NCI-H2227 (cell line): ENCODE measurements around the gene TMPRSS5.
"Not testable (repeated sequence)": the region's sequence is repeated elsewhere in the genome, so short reads cannot be mapped to it uniquely, and the experiment has no call there.

Source experiments
- DNase-seq: peaks from one replicate; lab custom pipeline; 2025; ENCODE audit not compliant: unreplicated experiment; lab: John Stamatoyannopoulos, UW

TMPRSS5 gene

DNA sequence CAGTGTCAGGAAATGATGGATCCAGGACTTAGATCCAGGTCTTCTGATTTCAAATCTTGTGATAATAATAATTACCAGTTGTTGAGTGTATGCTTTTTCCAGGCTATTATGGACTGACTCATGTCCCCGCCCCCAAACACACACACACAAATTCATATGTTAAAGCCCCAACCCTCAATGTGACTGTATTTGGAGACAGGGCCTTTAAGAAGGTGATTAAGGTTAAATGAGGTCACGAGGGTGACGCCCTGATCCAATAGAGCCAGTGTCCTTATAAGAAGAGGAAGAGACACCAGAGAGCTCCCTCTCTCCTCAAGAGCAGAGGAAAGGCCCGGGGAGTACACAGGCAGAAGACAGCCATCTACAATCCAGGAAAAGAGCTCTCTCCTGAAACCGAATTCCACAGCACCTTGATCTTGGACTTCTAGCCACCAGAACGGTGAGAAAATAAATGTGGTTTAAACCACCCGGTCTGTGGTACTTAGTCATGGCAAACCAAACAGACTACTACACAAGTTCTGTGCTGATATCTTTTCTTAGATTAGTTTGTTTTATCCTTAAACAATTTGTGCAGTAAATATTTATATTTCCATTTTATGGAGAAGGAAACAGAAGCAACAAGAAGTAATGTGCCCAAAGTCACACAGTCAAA, 8.2 kb downstream of the TMPRSS5 start:
- no peak for DNase-seq

DNA sequence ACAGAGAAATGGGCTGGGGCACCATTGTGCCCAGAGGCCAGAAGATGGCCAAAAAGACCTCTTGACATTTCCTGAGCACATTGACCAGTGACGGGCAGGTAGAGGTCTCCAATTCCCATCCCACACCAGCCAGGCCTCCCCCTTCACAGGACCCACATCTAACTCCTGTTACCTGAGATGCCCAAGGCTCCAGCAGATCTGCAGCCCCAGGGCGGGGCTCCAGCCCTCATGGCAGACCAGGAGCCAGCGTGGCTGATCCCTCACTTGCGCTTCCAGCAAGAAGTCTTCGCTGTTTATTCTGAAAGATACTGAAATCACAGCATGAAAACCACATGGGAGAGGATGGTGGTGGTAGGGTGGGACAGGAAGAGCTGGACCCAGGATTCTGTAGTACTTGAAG, 9.0 kb downstream of the TMPRSS5 start:
- DNase-seq, result no peak

DNA sequence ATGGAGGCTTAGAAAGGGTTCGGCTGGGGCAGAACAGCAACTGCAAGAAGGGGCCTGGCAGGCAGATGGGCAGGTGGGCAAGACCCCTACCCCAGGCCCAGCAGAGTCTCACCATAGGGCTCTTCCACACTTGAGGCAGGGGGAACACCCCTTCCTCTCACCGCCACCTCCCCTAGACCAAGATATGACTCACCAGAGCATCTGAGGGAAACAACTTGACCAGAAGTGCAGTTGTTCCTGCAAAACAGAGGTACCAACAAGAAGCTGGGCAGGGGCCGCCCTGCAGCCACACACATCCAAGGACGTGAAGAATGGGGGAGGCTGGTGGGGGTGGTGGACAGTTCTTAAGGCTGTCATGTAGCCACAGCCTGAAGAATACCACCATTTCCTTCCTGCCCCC, 10.9 kb downstream of the TMPRSS5 start:
- DNase-seq, result no peak

DNA sequence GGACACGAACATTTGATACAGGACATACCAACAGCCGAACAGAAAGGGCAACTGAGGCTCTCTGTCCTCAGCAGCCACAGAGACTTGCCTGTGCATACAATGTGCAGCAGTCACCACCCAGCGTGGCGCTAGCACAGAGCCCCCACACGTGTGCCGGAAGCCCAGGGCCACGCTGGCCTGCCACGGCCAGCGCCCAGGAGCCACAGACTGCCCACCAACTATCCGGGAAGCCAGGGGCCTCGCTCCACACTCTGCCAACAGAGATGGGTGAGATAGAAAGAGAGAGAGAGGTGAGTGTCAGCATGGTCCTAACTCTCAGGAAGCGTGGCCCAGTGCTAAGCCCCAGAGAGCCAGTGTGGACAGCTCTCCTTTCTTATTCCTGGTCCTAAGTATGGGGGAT, 11.7 kb downstream of the TMPRSS5 start:
- no peak for DNase-seq

DNA sequence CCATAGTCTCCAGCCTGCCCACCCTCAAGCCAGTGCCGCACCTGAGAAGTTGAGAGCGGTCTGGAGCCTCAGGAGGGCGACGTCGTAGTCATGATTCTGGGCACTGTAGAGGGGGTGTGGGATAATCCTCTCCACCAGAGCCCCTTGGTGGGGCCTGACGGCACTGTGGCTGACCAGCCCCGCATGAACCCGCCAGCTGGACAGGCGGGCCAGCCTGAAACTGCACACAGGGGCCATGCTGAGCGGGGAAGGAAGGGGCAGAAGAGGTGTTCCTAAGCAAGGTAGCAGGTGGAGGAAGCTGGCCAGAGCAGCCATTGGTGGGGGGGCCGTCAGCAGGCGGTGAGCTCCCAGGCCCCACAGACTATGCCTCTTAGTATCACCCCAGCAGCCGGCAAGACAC, 13.1 kb downstream of the TMPRSS5 start:
- DNase-seq, result no peak

DNA sequence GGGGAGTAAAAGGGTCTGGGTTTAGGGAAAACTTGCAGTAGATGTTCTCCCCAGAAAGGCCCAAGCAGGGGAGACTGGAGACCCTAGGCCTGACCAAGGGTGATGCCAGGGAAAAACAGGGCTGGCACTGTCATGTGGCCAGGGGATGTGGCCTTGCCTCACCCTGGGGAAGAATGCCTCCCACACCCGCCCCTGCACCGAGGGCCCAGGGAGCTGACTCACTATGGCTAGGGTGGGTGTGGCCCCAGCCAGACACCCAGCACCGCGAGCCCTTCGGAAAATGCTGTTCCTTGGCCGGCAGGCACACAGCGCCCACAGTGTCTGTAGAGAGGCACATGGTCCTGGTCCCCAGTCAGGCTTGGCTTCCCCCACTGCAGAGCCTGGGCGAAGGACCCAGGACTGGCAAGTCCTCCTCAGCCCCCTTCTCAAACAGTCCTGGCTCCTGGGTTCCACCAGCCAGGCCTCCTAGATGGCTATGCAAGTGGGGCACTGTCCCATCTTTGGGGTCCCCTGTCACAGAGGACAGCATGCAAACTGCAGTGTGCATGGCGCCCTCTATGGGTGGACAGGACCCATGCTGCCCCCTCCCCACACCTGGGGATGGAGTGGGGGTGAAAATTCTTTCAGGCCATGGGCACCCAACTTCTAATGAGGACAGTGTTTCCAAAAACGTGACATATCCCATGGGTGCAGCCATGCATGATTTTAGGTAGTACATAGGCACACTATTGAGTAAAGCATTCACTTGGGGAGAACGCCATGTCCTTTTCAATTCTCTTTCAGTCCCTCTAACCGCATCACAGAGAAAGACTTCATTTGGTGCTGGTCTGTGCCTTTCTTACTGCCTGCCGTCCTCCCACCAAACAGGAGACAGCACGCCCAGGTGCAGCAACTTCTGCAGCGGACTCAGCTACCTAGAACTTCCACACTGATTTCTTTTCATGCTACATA, 15.2 kb downstream of the TMPRSS5 start:
- DNase-seq, result no peak

DNA sequence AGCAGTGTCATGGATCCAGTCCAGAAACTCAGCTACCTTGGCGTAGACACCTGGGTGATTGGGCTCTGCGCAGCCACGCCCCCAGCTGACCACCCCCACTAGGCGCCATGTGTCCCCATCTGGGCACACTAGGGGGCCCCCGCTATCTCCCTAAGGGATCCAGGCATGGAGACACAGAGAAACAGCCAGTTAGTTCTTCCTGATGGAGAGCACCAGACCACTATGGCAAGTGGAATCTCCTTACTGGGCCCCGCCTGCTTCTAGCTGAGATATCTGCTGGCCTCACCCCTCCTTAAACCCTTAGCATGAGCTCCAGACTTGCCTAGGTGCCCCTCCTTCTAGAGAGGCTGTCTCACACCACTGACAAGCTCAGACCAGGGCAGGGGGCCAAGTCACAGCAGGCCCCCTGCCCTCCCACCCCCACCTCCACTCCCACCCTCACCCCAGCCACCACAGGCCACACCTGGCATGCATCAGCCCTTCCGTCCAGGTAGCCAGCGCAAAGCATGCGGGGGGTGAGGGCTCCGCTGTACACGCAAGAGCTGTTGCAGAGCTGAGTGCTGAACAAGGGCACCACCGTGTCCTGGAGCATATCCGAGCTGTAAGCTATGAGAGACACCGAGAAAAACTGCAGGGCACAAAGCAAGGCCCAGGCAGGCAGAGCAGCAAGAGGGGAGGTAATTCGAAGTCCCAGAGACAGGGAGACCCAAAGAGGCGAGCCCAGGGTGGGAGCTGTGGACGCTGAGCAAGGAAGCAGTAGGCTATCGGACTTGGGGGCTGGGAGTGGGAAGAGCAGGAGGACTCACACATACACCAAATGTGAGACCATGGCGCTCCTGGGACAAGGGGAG, 16.1 kb downstream of the TMPRSS5 start:
- DNase-seq, result no peak

DNA sequence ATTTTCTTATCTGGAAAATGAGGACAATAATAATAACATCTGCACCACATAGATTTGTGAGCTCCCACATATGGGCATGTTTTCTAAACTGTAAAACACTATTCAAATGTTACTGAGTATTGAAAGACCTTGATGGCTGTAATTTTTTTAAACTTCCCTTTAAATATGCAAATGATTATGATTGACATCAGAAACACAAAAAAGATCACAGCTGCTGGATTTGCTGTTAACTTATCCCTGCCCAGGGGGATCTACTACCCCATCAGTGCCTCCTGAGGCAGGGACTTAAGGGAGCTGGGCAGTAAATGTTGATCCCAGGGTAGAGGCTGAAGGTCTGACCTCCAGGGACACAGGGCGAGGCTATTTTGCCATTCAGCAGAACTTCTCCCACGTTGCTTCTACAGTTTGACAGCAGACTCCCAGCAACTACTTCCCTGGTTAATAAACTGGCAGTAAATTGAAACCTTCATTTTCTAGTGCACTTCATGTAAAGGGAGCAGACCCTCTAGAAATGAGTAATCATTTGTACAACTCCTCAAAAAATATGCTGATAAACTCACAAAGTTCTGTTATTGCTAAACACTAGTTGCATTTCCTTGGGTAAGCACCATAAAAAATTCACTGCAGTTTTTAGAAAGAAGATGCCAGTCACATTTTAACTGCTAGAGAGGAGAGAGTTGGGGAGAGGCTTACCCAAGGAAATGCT, 20.3 kb downstream of the TMPRSS5 start:
- DNase-seq, result no peak

DNA sequence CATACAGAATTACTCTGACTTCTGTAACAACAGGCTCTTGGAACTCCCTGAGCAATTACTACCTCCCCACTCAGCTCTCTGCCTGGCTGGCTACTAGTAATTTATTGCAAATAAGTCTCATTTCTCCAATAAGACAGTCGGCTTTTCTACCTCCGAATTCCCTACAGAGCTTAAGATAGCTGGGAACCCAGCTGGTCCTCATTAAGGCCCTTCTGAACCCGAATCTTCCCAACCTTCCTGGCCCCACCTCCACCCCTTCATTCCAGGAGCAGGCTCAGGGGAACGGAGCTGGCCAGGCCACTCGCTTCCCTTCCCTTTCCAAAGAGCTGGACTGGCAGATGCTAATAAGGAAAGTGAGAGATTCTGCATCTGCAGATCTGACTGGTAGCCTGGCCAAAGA, 21.6 kb downstream of the TMPRSS5 start:
- no peak for DNase-seq

DNA sequence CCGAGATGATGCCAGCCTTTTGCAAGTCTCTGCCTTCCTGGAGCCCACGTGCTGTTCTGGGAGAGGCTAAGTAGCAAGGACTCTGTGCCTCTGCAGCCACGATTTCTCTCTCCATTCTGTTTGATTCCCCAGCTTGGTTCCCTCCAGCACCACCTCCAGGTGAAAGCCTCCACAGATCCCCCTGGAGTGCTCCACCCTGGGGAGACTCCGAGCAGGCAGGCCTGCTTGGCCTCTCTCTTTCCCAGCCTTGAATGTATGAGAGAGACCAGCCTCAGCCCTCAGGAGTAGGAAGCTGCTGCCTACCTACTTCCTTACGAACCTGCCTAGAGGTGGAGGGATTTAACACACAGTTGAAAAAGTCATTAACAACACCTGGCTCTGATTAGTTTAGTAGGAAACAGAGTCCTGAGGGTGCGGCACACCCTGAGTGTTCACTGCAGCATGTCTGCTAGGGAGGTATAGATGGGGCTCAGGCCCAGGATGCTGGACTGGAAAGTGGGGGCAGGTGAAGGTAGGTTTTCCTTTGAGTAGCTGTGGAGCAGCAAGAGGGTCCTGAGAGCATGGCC, 22.5 kb downstream of the TMPRSS5 start:
- DNase-seq, result no peak

DNA sequence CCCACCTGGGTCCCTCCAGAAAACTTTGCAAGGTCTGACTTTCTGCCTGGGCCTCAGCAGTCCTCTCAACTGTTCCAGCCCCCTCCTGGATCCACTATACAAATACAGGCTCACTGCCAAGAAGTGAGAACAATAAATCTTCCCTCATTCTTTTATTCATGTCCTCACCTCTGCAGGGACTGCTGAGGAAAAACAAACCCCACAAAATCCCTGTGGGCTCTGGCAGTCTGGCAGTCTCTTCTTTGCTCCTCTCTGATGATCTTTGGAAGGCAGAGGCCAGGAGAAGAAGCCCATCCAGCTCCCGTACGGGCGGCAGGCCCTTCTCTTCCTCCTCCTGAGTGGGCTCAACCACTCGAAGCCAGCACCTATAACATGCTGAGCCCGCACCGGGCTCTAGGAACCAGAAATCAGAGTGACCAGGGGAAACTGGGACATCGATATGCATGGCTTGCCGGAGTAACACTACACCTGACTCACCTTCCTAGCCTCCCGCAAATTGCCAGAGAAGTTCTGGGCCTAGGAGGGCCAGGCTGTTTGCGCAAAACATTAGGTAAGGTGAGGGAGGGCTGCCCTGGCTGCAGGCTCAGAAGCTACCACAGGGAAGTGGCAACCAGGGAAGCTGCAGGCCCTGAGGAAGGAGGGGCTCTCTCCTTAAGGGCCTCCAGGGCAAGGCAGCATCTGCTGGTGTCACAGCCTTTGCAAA, 24.2 kb downstream of the TMPRSS5 start:
- peak; percentile 17 for DNase-seq

DNA sequence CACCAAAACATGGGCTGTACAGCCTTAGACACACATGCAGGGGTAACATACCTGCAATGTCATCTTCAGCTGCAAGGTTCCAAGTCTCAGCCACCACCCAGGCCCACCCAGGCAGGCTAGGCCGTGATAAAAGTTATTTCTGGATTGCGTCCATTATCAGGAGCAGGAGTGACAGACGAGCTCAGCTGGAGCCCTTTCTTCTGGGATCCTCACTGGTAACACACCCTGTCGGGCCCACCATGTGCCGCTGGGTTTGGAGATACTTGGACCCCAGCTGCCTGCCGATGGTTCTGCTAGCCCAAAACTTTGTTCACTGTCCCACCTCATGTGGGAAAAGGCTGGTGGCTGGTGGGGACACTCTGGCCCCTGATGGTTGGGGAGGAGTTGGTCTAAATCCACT, 24.8 kb downstream of the TMPRSS5 start:
- no peak for DNase-seq

DNA sequence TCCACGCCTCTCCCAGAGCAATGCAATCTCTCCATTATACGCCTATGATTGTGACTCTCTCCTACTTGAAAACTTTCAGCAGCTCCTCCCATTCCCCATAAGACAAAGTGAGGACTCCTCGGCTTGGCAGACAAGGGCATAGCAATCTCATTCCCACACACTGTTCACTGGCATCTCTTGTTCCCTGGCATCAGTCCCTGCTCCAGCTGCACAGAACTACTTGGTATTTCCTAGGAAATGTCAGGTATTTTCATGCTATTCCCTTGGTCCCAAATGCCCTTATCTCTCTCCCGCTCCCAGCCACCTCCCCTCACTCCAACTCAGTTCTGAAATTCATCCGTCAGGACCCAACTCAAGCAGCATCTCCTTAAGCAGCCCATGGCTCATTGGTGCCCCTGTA, 28.4 kb downstream of the TMPRSS5 start:
- DNase-seq, result no peak

DNA sequence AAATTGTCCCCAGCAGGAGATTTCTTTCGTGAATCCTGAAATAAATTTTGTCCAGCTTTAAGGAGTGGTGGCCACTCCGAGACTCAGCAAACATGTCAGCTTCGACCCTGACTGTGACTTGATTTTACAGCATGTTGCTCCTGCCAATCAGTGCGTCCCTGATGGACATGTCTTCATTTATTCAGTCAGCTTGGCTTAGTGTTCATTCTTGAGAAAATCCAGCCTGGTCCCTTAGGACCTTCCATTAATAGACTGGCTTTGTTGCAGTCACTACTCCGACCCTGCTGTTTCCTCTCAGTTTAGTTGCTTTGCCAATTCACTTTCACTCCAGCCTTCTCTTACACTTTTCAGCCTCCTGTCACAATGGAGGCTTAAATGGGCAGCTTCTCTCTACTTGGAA, 30.5 kb downstream of the TMPRSS5 start:
- DNase-seq, result no peak

DNA sequence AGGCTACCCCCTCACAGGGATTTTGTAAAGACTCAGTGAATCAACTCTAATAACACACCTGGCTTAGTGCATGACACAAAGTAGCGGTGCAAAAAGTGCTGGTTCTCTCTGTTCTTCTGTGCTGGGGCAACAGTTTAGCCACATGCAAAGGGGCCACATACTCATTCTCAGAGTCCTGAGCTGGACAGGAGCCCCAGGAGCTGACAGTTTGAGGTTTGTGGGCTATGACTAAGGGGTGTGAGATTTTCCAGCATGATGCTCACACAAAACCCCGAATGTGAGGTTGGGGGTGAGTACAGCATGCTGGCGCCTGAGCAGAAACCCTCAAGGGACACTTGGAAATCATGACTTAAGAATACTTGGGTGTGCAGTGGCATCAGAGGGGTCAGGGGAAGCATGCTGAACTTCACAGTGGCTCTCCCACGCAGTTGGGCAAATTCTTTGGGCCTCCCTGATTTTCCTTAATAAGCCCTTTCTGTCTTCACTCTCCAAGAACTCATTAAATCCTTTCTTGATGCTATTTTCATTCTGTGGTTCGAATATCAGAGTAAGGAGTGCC, 31.0 kb downstream of the TMPRSS5 start:
- DNase-seq, result no peak

DNA sequence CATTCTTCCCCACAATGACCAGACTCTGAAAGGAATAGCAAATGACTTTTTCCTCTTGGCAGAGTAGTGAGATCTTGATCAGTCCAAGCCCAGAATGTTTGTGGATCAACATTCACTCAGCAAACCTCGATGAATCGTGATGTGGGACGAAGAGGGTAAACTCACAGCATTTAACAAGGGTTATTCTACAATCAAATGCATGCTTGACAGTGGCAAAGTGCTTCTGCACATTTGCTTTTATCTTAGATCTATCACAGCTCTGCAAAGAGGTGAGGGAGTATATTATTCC, 31.8 kb downstream of the TMPRSS5 start:
- DNase-seq, result no peak

DNA sequence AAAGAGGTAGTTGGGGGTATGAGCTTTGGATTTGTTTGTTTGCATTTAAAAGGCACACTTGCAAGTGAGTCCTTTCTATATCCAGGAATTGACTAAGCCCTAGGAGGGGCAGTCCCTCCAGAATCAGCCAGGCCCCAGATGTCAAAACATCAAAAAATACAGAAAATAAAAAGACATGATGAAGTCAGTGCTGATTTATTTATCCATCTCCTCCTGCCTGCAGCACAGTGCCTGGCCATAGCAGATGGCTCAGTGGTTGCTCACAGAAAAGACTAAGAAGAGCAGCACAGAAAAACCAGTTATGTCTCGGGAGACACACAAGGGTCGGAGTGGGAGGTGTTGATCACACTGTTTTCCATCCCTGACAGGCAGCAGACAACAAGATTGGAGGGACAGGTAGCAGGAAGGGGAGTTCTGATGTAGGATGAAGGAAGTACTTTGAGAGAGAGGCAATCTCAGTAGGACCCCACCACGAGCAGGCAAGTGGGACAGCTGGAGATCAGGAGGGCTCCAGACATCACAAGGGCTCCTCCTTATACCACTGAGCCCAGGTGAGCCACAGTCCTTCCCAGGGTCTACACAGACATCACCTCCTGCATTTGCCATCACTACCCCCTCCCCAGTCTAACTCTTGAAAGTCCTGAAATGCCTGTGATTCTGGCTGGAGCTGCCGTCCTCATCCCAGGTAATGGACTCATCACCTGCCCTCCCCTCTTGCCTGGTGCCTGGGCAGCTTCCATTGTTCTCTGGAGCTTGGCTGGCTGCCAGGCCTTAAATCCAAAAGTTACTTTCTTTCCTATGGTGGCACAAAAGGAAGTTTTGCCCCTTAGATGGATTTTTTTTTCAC, 32.3 kb downstream of the TMPRSS5 start:
- DNase-seq, result no peak

DNA sequence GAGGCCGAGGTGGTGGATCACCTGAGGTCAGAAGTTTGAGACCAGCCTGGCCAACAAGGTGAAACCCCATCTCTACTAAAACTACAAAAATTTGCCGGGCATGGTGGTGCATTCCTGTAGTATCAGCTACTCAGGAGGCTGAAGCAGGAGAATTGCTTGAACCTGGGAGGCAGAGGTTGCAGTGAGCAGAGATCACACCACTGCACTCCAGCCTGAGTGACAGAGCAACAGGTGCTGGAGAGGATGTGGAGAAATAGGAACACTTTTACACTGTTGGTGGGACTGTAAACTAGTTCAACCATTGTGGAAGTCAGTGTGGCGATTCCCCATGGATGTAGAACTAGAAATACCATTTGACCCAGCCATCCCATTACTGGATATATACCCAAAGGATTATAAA, 34.2 kb downstream of the TMPRSS5 start:
- DNase-seq, result not testable (repeated sequence)

DNA sequence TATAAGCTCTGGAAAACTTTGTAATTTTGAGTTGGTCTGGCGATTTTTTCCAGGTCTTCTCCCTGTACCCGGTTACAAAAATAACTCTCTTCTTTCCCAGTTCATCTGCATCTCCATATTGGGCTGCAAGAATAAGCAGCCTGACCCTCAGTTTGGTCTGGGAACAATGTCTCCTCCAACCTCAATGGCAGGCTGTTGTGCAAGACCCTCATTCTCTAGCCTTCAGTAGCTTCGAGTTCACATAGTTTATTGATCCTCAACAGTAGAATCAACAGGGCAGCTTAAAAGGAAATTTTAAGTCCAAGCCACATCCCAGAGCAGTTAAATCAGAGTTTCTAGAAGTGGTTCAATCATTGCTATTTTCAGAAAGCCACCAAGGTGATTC, 35.3 kb downstream of the TMPRSS5 start:
- no peak for DNase-seq
